HepG2 (cell line): ENCODE results near the gene PRSS22. TPM values are rescaled to one million over a fixed set of nuclear protein-coding genes. Genes with fewer than 3 reads are reported as not detected.

Experiments used
- ATAC-seq: fragments of 200-7000 bp; cut with Tn5 transposase; 3 replicates; pipeline ENCODE4 v1.9.1; 2020; ENCODE audit warnings: mild to moderate bottlenecking, moderate library complexity
- BruUV-seq: library from RNA; stranded (reverse); fragments of 400-500 nt; replicated peaks from 2 replicates; lab custom pipeline; 2021; lab: Mats Ljungman, UMichigan
- CTCF ChIA-PET: fragments of 300-600 bp; formaldehyde crosslinking; extraction: SDS; loops from one replicate; lab custom pipeline; 2021; ENCODE audit warnings: low total read pairs, inconsistent platforms, low intra/inter-chr PET ratio; lab: Yijun Ruan, JAX
- POLR2A ChIA-PET: fragments of 350-600 bp; sonication (Branson Sonifier 250); formaldehyde crosslinking; loops from one replicate; lab custom pipeline; 2020; ENCODE audit warnings: antibody characterized with exemption, inconsistent platforms; lab: Yijun Ruan, JAX
- DNase-seq: peaks from one replicate; pipeline ENCODE4 v3.0.0-alpha.2; 2015; ENCODE audit warnings: low spot score
- FAIRE-seq: peaks from 3 replicates; lab custom pipeline; 2011; peaks lifted over from hg19 to GRCh38; lab: Jason Lieb, UNC
- H2AFZ ChIP-seq: one replicate; pipeline ENCODE4 v1.6.1; 2011; ENCODE audit warnings: low read length, inconsistent platforms
- H3K27ac ChIP-seq: fragments of 300-600 bp; 3 replicates; pipeline ENCODE4 v1.8.0; 2011; ENCODE audit warnings: mixed run types, mild to moderate bottlenecking, mixed read lengths, low read length, inconsistent platforms; ENCODE audit not compliant: insufficient read depth; ENCODE audit errors: extremely low read length
- H3K27me3 ChIP-seq, 2 experiments: fragments of 200-600 bp in 1 of 2; 2 replicates in 1 of 2; 3 replicates in 1 of 2; pipeline versions ENCODE4 v1.6.0 to v1.8.0; 2011; ENCODE audit warnings: low read length in 2 of 2, mild to moderate bottlenecking in 2 of 2, moderate library complexity in 2 of 2, inconsistent platforms in 1 of 2; ENCODE audit not compliant: insufficient read depth in 2 of 2, control insufficient read depth in 1 of 2
- H3K36me3 ChIP-seq, 2 experiments: fragments of 200-600 bp in 1 of 2; replicated peaks in 1 of 2; 2 replicates in 1 of 2; 3 replicates in 1 of 2; pipeline versions ENCODE4 v1.5.1 to v1.8.0; 2011; ENCODE audit warnings: low read length in 2 of 2, inconsistent platforms in 1 of 2; ENCODE audit not compliant: insufficient read depth in 2 of 2, control insufficient read depth in 1 of 2
- H3K4me1 ChIP-seq: 2 replicates; pipeline ENCODE4 v1.5.1; 2012; ENCODE audit warnings: low read length, inconsistent platforms; ENCODE audit not compliant: insufficient read depth
- H3K4me2 ChIP-seq: 2 replicates; pipeline ENCODE4 v1.6.0; 2011; ENCODE audit warnings: low read depth, low read length, inconsistent platforms
- H3K4me3 ChIP-seq, 3 experiments: fragments of 200-600 bp in 1 of 3; sonication (generic), shearing (Covaris generic) in 1 of 3; replicated peaks in 1 of 3; 2 replicates each; pipeline ENCODE4 v1.5.1; 2011 to 2016; ENCODE audit warnings: low read length in 3 of 3, inconsistent platforms in 2 of 3, low read depth in 2 of 3, mild to moderate bottlenecking in 2 of 3, control low read depth in 1 of 3, mixed read lengths in 1 of 3; ENCODE audit not compliant: insufficient read depth in 1 of 3
- H3K79me2 ChIP-seq: one replicate; pipeline ENCODE4 v1.6.1; 2011; ENCODE audit warnings: low read length, inconsistent platforms; ENCODE audit not compliant: insufficient read depth
- H3K9ac ChIP-seq: 2 replicates; pipeline ENCODE4 v1.6.0; 2011; ENCODE audit warnings: mild to moderate bottlenecking, low read depth, low read length, inconsistent platforms; ENCODE audit not compliant: insufficient read depth
- H3K9me3 ChIP-seq: 2 replicates; pipeline ENCODE4 v1.5.1; 2012; ENCODE audit warnings: mild to moderate bottlenecking, low read length
- H4K20me1 ChIP-seq: 2 replicates; pipeline ENCODE4 v1.6.0; 2011; ENCODE audit warnings: inconsistent platforms, mild to moderate bottlenecking, low read length, moderate library complexity; ENCODE audit not compliant: insufficient read depth
- CTCF ChIP-seq: sonication (generic); formaldehyde crosslinking; IDR thresholded peaks from 2 replicates; pipeline ENCODE4 v1.5.0; 2020; ENCODE audit warnings: mild to moderate bottlenecking, missing genetic modification reagents, moderate library complexity
- SALL2 ChIP-seq: sonication (generic); formaldehyde crosslinking; IDR thresholded peaks from 2 replicates; pipeline ENCODE4 v1.8.1; 2023; ENCODE audit warnings: mild to moderate bottlenecking, missing genetic modification reagents, inconsistent platforms
- ZBTB33 ChIP-seq: sonication (generic); formaldehyde crosslinking; IDR thresholded peaks from 2 replicates; pipeline ENCODE4 v1.4.0; 2020; ENCODE audit warnings: missing genetic modification reagents
- ZNF670 ChIP-seq: sonication (generic); formaldehyde crosslinking; IDR thresholded peaks from 2 replicates; pipeline ENCODE4 v1.8.0; 2022; ENCODE audit warnings: mild to moderate bottlenecking, missing genetic modification reagents, borderline replicate concordance
- ZSCAN12 ChIP-seq: sonication (generic); formaldehyde crosslinking; IDR thresholded peaks from 2 replicates; pipeline ENCODE4 v1.9.0; 2021; ENCODE audit warnings: mild to moderate bottlenecking, missing genetic modification reagents
- WGBS: methylation state at CpG from one replicate; pipeline ENCODE4 v1.1.6; 2017; ENCODE audit warnings: low lambda C conversion rate; 5-methylcytosine and 5-hydroxymethylcytosine counted together
- in situ Hi-C: cut with HindIII; loops from 2 replicates; pipeline ENCODE4 v1.10.0; 2017; ENCODE audit warnings: low pct_unique_long_range_greater_than_20kb; ENCODE audit not compliant: extremely low pct_ligation_motif_present
- intact Hi-C: fragments of 100-400 bp; cut with micrococcal nuclease; formaldehyde crosslinking; loops from one replicate; pipeline ENCODE4 v1.10.0; 2022; ENCODE audit not compliant: unreplicated experiment
- polyA plus RNA-seq, 8 experiments: library from polyadenylated mRNA; depleted of rRNA in 3 of 8; stranded (reverse) in 7 of 8; unstranded in 1 of 8; fragments of >200 nt; fragmentation: Illumina TruSeq in 4 of 8; extraction: Trizol in 4 of 8; gene quantifications; 2 replicates each; pipeline versions ENCODE4 v1.2.1 to v1.2.3, GENCODE V29; 2011 to 2016; ENCODE audit warnings: low read depth in 4 of 8, missing spikeins in 1 of 8, mixed read lengths in 1 of 8; ENCODE audit not compliant: insufficient read depth in 1 of 8
- total RNA-seq, 5 experiments: library from RNA; depleted of rRNA; stranded (reverse); fragments of >200 nt; fragmentation: Illumina TruSeq; extraction: Trizol; gene quantifications; 2 replicates each; pipeline ENCODE4 v1.2.3, GENCODE V29; 2016; ENCODE audit warnings: low read depth in 1 of 5

The PRSS22 gene
- total and polyA plus RNA-seq, 2 of the 13 experiments (the other 11 are each of a cell fraction or from before 2014, with no cell fraction given): 0.24 to 0.32 TPM

- DNase-seq (no peak), ATAC-seq (no peak; the same call in 2 of the 3 replicates), FAIRE-seq (no peak)
- Histone ChIP-seq H3K9ac (no peak within 1 kb of the TSS), H3K4me1 (peaks cover 26% of the 10 kb centered on the region), H2AFZ (no peak within 1 kb of the TSS), H3K4me3 (no peak within 1 kb of the TSS), H4K20me1 (no peaks in the 10 kb centered on the region), H3K9me3 (no peaks in the 10 kb centered on the region), H3K27ac (no peak within 1 kb of the TSS), H3K79me2 (no peaks in the 10 kb centered on the region), H3K36me3 (no peaks in the 10 kb centered on the region), H3K27me3 (peaks cover 6 to 53% of the 10 kb centered on the region in 2 experiments), H3K4me2 (no peak within 1 kb of the TSS)
- BruUV-seq: no TSS peak
- CTCF ChIA-PET: interaction anchor here (0.6 kb wide), 2 partner anchors 8 to 20 kb away, joined by 3 read pairs; no protein-coding TSS in a partner anchor
- TF ChIP-seq CTCF (0 out of 2 replicates have a peak, but pooled peaks have one; percentile 18), ZSCAN12 (CRISPR knock-in tag) (no peak), ZNF670 (CRISPR knock-in tag) (no peak), ZBTB33 (peak; percentile 31; the same call in 1 of the 2 replicates), SALL2 (no peak)
- in situ Hi-C loops (no loop called here), intact Hi-C loops (no loop called here)
- WGBS: 83% methylated on average over 15 of the region's 28 CpGs
- POLR2A ChIA-PET: no interaction called here
Observed at GRCh38 chr16:2816751-2817339, 41.1 kb downstream of the PRSS22 start, which contains the start of gene PRSS21. PRSS21 (plus strand) TSS chr16:2817237; CDS start chr16:2817269, 32 bp downstream.
